Measurements from ENCODE around the gene NDUFB4.

GRCh38 chr3:120604784-120605183, 8.6 kb downstream of the NDUFB4 start:
- TF ChIP-seq SNAI2 (CRISPR knock-in tag; IDR thresholded peaks at IDR 0.05) (no peak), ZFP30 (CRISPR knock-in tag; IDR thresholded peaks at IDR 0.05) (no peak), CSRNP3 (CRISPR knock-in tag; IDR thresholded peaks at IDR 0.05) (no peak), ZFP3 (CRISPR knock-in tag; IDR thresholded peaks at IDR 0.05) (no peak), PPARA (CRISPR knock-in tag; IDR thresholded peaks at IDR 0.05; ENCODE audit: borderline replicate concordance) (no peak), ISL1 (CRISPR knock-in tag; IDR thresholded peaks at IDR 0.05) (no peak), CSDC2 (CRISPR knock-in tag; IDR thresholded peaks at IDR 0.05) (no peak), CREB5 (CRISPR knock-in tag; IDR thresholded peaks at IDR 0.05; ENCODE audit: low read depth) (no peak), BACH2 (CRISPR knock-in tag; IDR thresholded peaks at IDR 0.05; ENCODE audit: borderline replicate concordance) (no peak)

Measured in SK-N-SH treated with all-trans-retinoic acid at 6 μM for 48 hours (cell line).